ENCODE measurements around the gene INCA1.

INCA1 gene

DNA sequence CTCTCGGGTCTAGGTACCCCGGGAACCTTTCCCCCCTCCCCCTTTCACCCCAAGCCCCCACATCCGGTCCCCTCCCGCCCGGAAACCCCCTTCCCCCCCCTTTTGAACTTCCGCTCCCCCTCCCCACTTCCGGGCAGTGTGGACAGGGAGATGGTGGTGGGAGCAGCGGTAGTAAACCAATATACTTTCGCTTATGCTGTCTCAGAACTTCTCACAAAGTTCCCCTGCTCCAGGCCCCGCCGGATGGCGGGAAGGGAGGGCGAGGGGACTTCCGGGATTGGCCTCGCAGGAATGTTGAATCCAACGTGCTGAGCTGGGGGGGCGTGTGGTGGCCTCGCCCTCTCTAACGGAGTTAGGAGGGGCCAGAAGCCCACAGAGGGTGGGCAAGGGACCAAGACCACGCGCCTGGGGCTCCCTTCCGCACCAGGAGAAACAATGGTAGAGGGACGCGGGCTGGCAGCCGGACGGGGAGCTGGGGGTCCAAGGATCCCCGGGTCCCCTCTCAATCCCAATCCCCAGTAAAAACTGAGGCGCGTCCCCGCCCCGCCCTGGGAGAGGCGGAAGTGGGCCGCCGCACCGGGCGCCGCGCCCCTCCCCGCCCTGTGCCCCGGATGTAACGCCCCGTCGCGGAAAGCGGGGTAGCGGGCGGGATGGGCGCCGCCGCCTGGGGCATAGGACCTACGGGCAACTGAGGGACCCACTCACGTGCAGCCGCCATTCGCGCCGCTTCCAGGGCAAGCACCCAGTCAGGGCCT is 49.7 kb downstream of the INCA1 start:
- peaks cover 65% of the 10 kb centered on the region for H3K4me1 ChIP-seq (ENCODE audit: control insufficient read depth, low read length)
- H4K20me1 ChIP-seq (ENCODE audit: control insufficient read depth, insufficient read depth, low read depth, low read length) = peaks cover 13% of the 10 kb centered on the region; the same call in 1 of the 2 replicates
- H3K27me3 ChIP-seq (ENCODE audit: control insufficient read depth, low read length) = no peaks in the 10 kb centered on the region
- peaks cover 58% of the 10 kb centered on the region for H3K36me3 ChIP-seq (ENCODE audit: control insufficient read depth, low read length)
- H3F3A ChIP-seq (ENCODE audit: control insufficient read depth, insufficient read depth) = peaks cover 53% of the 10 kb centered on the region
- H3K9me2 ChIP-seq (replicated peaks; ENCODE audit: control insufficient read depth, low read length) = no peaks in the 10 kb centered on the region
- H3K4me3 ChIP-seq (ENCODE audit: low read length) = peak overlapping the region; percentile 93
- peak overlapping the region; percentile 99 for H3K27ac ChIP-seq (ENCODE audit: low read depth, low read length)
- H3K79me2 ChIP-seq (ENCODE audit: control insufficient read depth, low read length) = peaks cover 68% of the 10 kb centered on the region
- H3K9me3 ChIP-seq (ENCODE audit: control insufficient read depth, insufficient read depth, low read length) = no peaks in the 10 kb centered on the region
- H3K4me2 ChIP-seq (ENCODE audit: low read length) = peak overlapping the region; percentile 94
- TF ChIP-seq, protein P1, sequence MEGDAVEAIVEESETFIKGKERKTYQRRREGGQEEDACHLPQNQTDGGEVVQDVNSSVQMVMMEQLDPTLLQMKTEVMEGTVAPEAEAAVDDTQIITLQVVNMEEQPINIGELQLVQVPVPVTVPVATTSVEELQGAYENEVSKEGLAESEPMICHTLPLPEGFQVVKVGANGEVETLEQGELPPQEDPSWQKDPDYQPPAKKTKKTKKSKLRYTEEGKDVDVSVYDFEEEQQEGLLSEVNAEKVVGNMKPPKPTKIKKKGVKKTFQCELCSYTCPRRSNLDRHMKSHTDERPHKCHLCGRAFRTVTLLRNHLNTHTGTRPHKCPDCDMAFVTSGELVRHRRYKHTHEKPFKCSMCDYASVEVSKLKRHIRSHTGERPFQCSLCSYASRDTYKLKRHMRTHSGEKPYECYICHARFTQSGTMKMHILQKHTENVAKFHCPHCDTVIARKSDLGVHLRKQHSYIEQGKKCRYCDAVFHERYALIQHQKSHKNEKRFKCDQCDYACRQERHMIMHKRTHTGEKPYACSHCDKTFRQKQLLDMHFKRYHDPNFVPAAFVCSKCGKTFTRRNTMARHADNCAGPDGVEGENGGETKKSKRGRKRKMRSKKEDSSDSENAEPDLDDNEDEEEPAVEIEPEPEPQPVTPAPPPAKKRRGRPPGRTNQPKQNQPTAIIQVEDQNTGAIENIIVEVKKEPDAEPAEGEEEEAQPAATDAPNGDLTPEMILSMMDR (IDR thresholded peaks at IDR 0.05; ENCODE audit: low read depth, low read length, poor library complexity, severe bottlenecking) = no peak
- TF ChIP-seq EZH2phosphoT487 (IDR thresholded peaks at IDR 0.05; ENCODE audit: borderline replicate concordance, low read length) = no peak

DNA sequence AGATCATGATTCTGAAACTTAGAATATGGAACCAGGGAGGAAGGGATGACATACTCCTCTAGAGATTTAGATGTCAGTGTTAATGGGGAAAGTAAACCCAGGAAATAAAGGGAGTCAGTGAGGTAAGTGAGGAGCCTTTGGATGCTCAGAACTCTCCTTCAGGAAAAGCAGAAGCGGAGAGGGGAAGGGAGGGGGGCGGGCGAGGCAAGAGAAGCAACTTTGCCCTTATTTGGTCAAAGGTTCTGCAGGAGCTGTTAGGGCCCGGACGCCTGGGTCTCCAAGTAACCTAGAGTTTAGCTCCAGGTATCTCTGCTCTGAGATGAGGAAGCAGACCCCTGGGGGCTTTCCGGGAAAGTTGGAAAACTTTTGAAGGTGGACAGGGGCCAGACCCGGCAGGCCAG is 50.3 kb downstream of the INCA1 start:
- Histone ChIP-seq H3K4me1 (ENCODE audit: control insufficient read depth, low read length) (peaks cover 71% of the 10 kb centered on the region), H3K4me2 (ENCODE audit: low read length) (peak overlapping the region; percentile 94), H3F3A (ENCODE audit: control insufficient read depth, insufficient read depth) (peaks cover 59% of the 10 kb centered on the region), H3K27me3 (ENCODE audit: control insufficient read depth, low read length) (no peaks in the 10 kb centered on the region), H4K20me1 (ENCODE audit: control insufficient read depth, insufficient read depth, low read depth, low read length) (peaks cover 13% of the 10 kb centered on the region; the same call in 1 of the 2 replicates), H3K36me3 (ENCODE audit: control insufficient read depth, low read length) (peaks cover 64% of the 10 kb centered on the region), H3K4me3 (ENCODE audit: low read length) (peak overlapping the region; percentile 93), H3K9me3 (ENCODE audit: control insufficient read depth, insufficient read depth, low read length) (no peaks in the 10 kb centered on the region), H3K79me2 (ENCODE audit: control insufficient read depth, low read length) (peaks cover 74% of the 10 kb centered on the region), H3K9me2 (replicated peaks; ENCODE audit: control insufficient read depth, low read length) (no peaks in the 10 kb centered on the region), H3K27ac (ENCODE audit: low read depth, low read length) (peak overlapping the region; percentile 99)
- no peak for TF ChIP-seq EZH2phosphoT487 (IDR thresholded peaks at IDR 0.05; ENCODE audit: borderline replicate concordance, low read length)
- TF ChIP-seq, protein P1 (IDR thresholded peaks at IDR 0.05; ENCODE audit: low read depth, low read length, poor library complexity, severe bottlenecking) = no peak

DNA sequence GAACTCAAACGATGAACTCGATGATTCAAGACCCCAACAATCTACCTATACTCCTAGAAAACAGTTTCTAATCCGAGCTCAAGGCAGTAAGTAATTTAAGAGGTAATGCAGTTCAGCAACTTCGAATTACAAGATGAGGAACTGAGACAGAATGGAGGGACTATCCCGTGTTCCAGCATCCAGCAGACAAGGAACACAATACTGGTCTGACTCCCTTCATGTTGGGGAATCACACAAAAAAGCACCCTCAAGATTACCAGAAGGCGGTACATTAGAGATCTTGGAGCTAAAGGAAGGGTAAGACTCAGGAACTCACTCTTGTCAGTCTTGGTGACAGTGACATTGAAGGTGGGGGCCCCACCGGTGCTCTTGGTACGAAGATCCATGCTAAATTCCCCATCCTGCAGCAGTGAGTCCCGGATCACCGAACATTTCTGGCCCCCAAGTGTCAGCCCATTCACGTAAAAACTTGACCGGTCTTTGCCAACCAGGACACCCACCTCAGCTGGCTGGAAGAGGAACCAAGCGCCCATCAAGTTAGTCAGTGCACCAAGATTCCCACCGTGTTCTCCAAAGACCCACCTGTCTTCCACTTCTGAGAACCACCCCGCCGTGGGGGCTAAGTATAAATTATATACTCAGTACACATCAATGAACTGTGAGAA is 50.9 kb downstream of the INCA1 start:
- no peaks in the 10 kb centered on the region for H3K9me2 ChIP-seq (replicated peaks; ENCODE audit: control insufficient read depth, low read length)
- peaks cover 13% of the 10 kb centered on the region; the same call in 1 of the 2 replicates for H4K20me1 ChIP-seq (ENCODE audit: control insufficient read depth, insufficient read depth, low read depth, low read length)
- no peak for TF ChIP-seq EZH2phosphoT487 (IDR thresholded peaks at IDR 0.05; ENCODE audit: borderline replicate concordance, low read length)
- peaks cover 69% of the 10 kb centered on the region for H3K36me3 ChIP-seq (ENCODE audit: control insufficient read depth, low read length)
- H3K4me3 ChIP-seq (ENCODE audit: low read length) = peak overlapping the region; percentile 93
- peak overlapping the region; percentile 94 for H3K4me2 ChIP-seq (ENCODE audit: low read length)
- H3F3A ChIP-seq (ENCODE audit: control insufficient read depth, insufficient read depth) = peaks cover 64% of the 10 kb centered on the region
- H3K9me3 ChIP-seq (ENCODE audit: control insufficient read depth, insufficient read depth, low read length) = no peaks in the 10 kb centered on the region
- H3K27ac ChIP-seq (ENCODE audit: low read depth, low read length) = peak overlapping the region; percentile 99
- H3K27me3 ChIP-seq (ENCODE audit: control insufficient read depth, low read length) = no peaks in the 10 kb centered on the region
- peaks cover 80% of the 10 kb centered on the region for H3K79me2 ChIP-seq (ENCODE audit: control insufficient read depth, low read length)
- peaks cover 71% of the 10 kb centered on the region for H3K4me1 ChIP-seq (ENCODE audit: control insufficient read depth, low read length)

DNA sequence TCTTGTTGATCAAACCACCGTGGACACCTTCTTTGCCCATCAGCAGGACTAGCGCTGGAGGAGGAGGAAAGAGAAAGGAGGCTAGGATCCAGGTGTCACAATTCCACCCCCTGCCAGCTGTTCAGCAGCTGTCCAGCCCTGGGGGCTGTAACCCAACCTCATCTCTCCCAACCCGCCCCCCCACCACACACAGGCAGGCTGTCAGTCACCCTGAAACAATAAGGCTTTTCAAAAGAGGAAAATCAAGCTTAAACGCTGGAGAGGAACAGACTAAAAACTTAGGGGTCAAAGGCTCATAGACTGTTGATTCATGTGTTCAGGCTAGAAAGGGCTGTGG is 51.4 kb downstream of the INCA1 start:
- H3K4me2 ChIP-seq (ENCODE audit: low read length) = peak overlapping the region; percentile 94
- H3F3A ChIP-seq (ENCODE audit: control insufficient read depth, insufficient read depth) = peaks cover 67% of the 10 kb centered on the region
- H3K4me1 ChIP-seq (ENCODE audit: control insufficient read depth, low read length) = peaks cover 70% of the 10 kb centered on the region
- peak overlapping the region; percentile 99 for H3K27ac ChIP-seq (ENCODE audit: low read depth, low read length)
- peaks cover 83% of the 10 kb centered on the region for H3K79me2 ChIP-seq (ENCODE audit: control insufficient read depth, low read length)
- peaks cover 13% of the 10 kb centered on the region; the same call in 1 of the 2 replicates for H4K20me1 ChIP-seq (ENCODE audit: control insufficient read depth, insufficient read depth, low read depth, low read length)
- H3K9me2 ChIP-seq (replicated peaks; ENCODE audit: control insufficient read depth, low read length) = no peaks in the 10 kb centered on the region
- H3K36me3 ChIP-seq (ENCODE audit: control insufficient read depth, low read length) = peaks cover 75% of the 10 kb centered on the region
- no peaks in the 10 kb centered on the region for H3K27me3 ChIP-seq (ENCODE audit: control insufficient read depth, low read length)
- peak overlapping the region; percentile 93 for H3K4me3 ChIP-seq (ENCODE audit: low read length)
- TF ChIP-seq, protein P1 (IDR thresholded peaks at IDR 0.05; ENCODE audit: low read depth, low read length, poor library complexity, severe bottlenecking) = no peak
- TF ChIP-seq EZH2phosphoT487 (IDR thresholded peaks at IDR 0.05; ENCODE audit: borderline replicate concordance, low read length) = no peak
- no peaks in the 10 kb centered on the region for H3K9me3 ChIP-seq (ENCODE audit: control insufficient read depth, insufficient read depth, low read length)
